Activated CD4-positive, CD25-positive, alpha-beta regulatory T cell (primary cell): ENCODE data around the gene NDUFB6.
"Not testable (repeated sequence)": the region's sequence is repeated elsewhere in the genome, so short reads cannot be mapped to it uniquely, and the experiment has no call there.

Source experiments
- DNase-seq, 4 experiments: peaks; one replicate each; lab custom pipeline; 2025; lab: John Stamatoyannopoulos, UW

The NDUFB6 gene

GRCh38 chr9:32524558-32524891 lies 48.4 kb downstream of the NDUFB6 start:
- DNase-seq, result not testable (repeated sequence)

DNA sequence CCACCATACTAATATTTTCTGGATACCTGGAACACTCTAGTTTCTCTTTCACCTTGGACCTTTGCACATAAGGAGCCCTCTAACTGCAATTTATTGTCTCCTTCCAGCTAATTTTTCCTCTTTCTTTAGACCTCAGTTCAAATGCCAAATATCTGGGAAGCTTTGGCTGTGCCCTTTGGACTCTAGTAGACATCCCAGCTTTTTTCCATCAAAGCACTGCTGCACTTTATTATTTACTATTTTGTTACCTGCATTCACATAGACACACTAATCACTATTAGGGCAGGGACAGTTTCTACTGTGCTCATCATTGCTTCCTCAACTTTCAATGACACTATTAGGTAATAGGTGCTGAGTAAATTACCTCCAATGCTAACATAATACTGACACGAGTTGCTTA lies 49.0 kb downstream of the NDUFB6 start:
- no peak for DNase-seq

DNA sequence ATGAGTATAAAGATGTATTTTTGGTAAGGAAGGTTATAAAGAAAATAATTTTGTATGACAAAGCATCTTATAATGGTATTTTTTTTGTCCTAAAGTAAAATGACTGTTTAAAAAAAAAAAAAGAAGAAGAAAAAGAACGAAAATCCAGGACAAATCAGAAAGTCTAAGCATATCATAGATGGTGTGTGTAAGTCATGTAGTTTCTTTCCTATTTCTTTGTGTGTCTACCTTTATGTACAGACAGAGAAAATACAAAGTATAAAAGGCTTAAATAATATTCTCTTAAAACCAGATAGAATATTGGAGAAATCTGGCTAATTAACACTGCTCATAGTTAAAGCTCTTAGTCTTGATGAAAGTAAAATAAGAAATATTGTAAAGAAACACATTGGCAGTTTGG lies 54.7 kb downstream of the NDUFB6 start:
- no peak for DNase-seq

DNA sequence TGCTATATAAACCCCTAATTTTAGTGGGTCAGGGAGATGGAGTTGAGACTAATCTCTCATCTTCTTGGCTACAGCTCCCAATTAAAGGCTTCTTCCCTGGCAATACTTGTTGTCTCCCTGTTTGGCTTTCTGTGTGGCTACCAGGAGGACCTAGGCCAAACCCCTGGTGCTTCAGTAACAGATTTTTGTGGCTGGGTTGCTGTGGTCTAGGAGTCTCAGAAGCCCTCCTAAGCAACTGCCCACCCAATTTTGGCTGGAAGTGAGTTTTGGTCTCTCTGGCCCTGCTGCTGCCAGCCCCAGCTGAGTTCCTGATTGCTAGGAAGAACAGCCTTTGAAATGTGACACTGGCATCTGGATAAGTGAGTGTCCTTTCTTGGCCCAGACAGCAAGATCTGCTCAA lies 56.7 kb downstream of the NDUFB6 start:
- DNase-seq, result no peak

DNA sequence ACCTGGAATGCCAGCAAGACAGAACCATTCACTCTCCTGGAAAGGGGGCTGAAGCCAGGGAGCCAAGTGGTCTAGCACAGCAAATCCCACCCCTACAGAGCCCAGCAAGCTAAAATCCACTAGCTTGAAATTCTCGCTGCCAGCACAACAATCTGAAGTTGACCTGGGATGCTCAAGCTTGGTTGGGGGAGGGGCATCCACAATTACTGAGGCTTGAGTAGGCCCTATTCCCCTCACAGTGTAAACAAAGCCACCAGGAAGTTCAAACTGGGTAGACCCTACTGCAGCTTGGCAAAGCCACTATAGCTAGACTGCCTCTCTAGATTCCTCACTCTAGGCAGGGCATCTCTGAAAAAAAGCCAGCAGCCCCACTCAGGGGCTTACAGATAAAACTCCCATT lies 64.2 kb downstream of the NDUFB6 start:
- no peak for DNase-seq

DNA sequence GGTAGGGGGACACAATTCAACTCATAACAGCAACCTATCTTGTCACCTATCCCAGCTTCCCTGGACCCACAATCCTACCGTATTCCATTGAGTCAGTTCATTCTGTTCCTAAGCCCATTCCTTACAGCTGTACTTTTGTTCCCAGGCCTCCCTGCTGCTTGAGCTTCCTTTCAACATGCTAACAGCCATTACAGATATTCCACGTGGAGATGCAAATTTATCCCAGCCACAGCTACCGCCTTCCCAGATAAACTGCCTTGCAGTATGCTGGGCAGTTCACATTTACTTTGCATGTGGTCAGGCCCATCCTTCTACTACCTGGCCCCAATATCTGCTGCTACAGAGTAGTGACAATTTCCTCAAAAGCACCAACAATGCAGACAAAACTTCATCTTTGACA lies 70.0 kb downstream of the NDUFB6 start:
- no peak for DNase-seq
